HL-60 (cell line): ENCODE measurements around the gene SIAH3.

ENCODE experiments used
- DNase-seq, 2 experiments: peaks; one replicate each; pipeline ENCODE4 v3.0.0-alpha.2; 2010 to 2020; ENCODE audit warnings: low read depth in 1 of 2, low spot score in 1 of 2
- H3K27ac ChIP-seq: fragments of 250-450 bp; sonication (Bioruptor Pico); replicated peaks from 2 replicates; pipeline ENCODE4 v1.5.1; 2020; ENCODE audit warnings: mild to moderate bottlenecking, moderate library complexity
- H3K27me3 ChIP-seq: fragments of 250-450 bp; sonication (Bioruptor Pico); 2 replicates; pipeline ENCODE4 v1.5.1; 2021; ENCODE audit warnings: mild to moderate bottlenecking, moderate library complexity; ENCODE audit not compliant: insufficient read depth, poor library complexity, severe bottlenecking
- H3K4me3 ChIP-seq: replicated peaks from 2 replicates; pipeline ENCODE4 v1.5.1; 2011; ENCODE audit warnings: mild to moderate bottlenecking, control low read depth, low read length; ENCODE audit not compliant: insufficient read depth
- CTCF ChIP-seq: IDR thresholded peaks from one replicate; pipeline ENCODE4 v1.5.1; 2011; ENCODE audit warnings: low read length, control low read depth, inconsistent platforms; ENCODE audit not compliant: insufficient read depth
- GABPA ChIP-seq: IDR thresholded peaks from 2 replicates; pipeline ENCODE4 v1.6.1; 2012; ENCODE audit warnings: low read depth
- POLR2AphosphoS5 ChIP-seq: IDR thresholded peaks from 2 replicates; pipeline ENCODE4 v1.6.1; 2012; ENCODE audit warnings: low read depth
- REST ChIP-seq: IDR thresholded peaks from 2 replicates; pipeline ENCODE4 v1.6.1; 2012; ENCODE audit warnings: low read depth; ENCODE audit not compliant: insufficient replicate concordance
- SPI1 ChIP-seq: IDR thresholded peaks from 2 replicates; pipeline ENCODE4 v1.6.1; 2012; ENCODE audit warnings: low read depth, mild to moderate bottlenecking, borderline replicate concordance

The SIAH3 gene

GRCh38 chr13:45878966-45879365, 27.4 kb upstream of the SIAH3 start:
- TF ChIP-seq SPI1 = no peak
- H3K27ac ChIP-seq = no peak overlapping the region
- no peak for DNase-seq
- no peak overlapping the region for H3K4me3 ChIP-seq
- H3K27me3 ChIP-seq = no peaks in the 10 kb centered on the region

GRCh38 chr13:45876781-45877180, 25.2 kb upstream of the SIAH3 start:
- DNase-seq = no peak
- no peak for TF ChIP-seq GABPA
- no peak for TF ChIP-seq CTCF
- TF ChIP-seq SPI1 = no peak
- TF ChIP-seq REST = no peak
- TF ChIP-seq POLR2AphosphoS5 = no peak
- Histone ChIP-seq H3K27ac (no peak overlapping the region), H3K27me3 (no peaks in the 10 kb centered on the region), H3K4me3 (no peak overlapping the region)

- TF ChIP-seq SPI1 = no peak
- no peak for TF ChIP-seq REST
- no peak for TF ChIP-seq GABPA
- TF ChIP-seq POLR2AphosphoS5 = no peak
- TF ChIP-seq CTCF = no peak
- Histone ChIP-seq H3K4me3 (no peak overlapping the region), H3K27me3 (no peaks in the 10 kb centered on the region), H3K27ac (no peak overlapping the region)
- no peak for DNase-seq
These were observed 24.4 kb upstream of the SIAH3 start for GRCh38 chr13:45875951-45876350.

- Histone ChIP-seq H3K27ac (no peak overlapping the region), H3K27me3 (no peaks in the 10 kb centered on the region), H3K4me3 (no peak overlapping the region)
- no peak for DNase-seq
- TF ChIP-seq CTCF (no peak), GABPA (no peak), REST (no peak), POLR2AphosphoS5 (no peak), SPI1 (no peak)
These were observed 22.2 kb upstream of the SIAH3 start for GRCh38 chr13:45873491-45874325.
